ENCODE results near the gene SH3GL2.
"Not testable (repeated sequence)": the region's sequence is repeated elsewhere in the genome, so short reads cannot be mapped to it uniquely, and the experiment has no call there.

Gene SH3GL2

GRCh38 chr9:17739022-17739421, 160.2 kb downstream of the SH3GL2 start:
- no peaks in the 10 kb centered on the region for H3K4me1 ChIP-seq (ENCODE audit: control insufficient read depth, insufficient read depth, low read length)
- no peak overlapping the region for H3K27ac ChIP-seq (ENCODE audit: low read depth, low read length)
- H3K36me3 ChIP-seq (ENCODE audit: control insufficient read depth, insufficient read depth, low read length), result no peaks in the 10 kb centered on the region
- H3K4me3 ChIP-seq (ENCODE audit: low read length), result no peak overlapping the region
- H3K27me3 ChIP-seq (ENCODE audit: control insufficient read depth, insufficient read depth, low read length), result no peaks in the 10 kb centered on the region
- H3K9ac ChIP-seq (ENCODE audit: low read length), result no peak overlapping the region

DNA sequence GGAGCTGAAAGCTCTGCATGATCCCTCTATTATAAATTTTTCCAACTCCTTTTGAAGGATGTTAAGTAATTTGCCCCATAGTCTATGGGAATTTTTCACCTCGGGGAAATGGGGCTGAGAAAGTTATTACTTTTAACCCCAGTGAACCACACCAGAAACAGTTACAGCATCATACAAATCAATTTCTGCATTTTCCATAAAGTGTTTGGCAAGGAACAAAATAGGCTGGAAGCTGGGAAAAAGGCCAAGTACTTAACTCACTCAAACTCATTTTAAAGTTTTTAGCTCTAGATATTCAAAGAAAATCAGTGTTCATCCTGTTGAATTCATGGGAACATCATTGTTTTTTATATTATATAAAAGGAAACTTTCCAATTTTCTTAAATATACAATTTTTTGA, 160.9 kb downstream of the SH3GL2 start:
- Histone ChIP-seq H3K9ac (ENCODE audit: low read length) (no peak overlapping the region), H3K4me3 (ENCODE audit: low read length) (no peak overlapping the region), H3K4me1 (ENCODE audit: control insufficient read depth, insufficient read depth, low read length) (no peaks in the 10 kb centered on the region), H3K27ac (ENCODE audit: low read depth, low read length) (no peak overlapping the region), H3K27me3 (ENCODE audit: control insufficient read depth, insufficient read depth, low read length) (no peaks in the 10 kb centered on the region), H3K36me3 (ENCODE audit: control insufficient read depth, insufficient read depth, low read length) (no peaks in the 10 kb centered on the region)

DNA sequence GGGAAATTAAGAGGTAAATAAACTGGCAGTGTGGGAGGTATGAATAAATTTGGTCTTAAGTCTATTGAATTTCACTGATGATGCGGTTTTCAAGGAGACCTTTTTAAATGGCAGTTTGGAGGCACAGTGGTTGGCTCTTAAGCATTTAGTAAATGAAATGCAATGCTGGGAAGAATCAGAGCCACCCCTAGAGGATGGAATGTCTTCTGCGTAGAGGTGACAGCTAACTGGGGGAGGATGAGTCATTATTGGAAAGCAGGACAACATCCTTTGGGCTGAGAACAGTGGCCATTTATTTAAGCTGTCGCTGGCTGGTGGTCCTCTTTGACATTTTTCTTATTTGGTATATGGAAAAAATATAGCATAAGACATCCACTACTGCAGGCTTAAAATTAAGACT, 163.2 kb downstream of the SH3GL2 start:
- Histone ChIP-seq H3K27ac (ENCODE audit: low read depth, low read length) (no peak overlapping the region), H3K27me3 (ENCODE audit: control insufficient read depth, insufficient read depth, low read length) (no peaks in the 10 kb centered on the region), H3K9ac (ENCODE audit: low read length) (no peak overlapping the region), H3K36me3 (ENCODE audit: control insufficient read depth, insufficient read depth, low read length) (no peaks in the 10 kb centered on the region), H3K4me1 (ENCODE audit: control insufficient read depth, insufficient read depth, low read length) (no peaks in the 10 kb centered on the region), H3K4me3 (ENCODE audit: low read length) (no peak overlapping the region)

DNA sequence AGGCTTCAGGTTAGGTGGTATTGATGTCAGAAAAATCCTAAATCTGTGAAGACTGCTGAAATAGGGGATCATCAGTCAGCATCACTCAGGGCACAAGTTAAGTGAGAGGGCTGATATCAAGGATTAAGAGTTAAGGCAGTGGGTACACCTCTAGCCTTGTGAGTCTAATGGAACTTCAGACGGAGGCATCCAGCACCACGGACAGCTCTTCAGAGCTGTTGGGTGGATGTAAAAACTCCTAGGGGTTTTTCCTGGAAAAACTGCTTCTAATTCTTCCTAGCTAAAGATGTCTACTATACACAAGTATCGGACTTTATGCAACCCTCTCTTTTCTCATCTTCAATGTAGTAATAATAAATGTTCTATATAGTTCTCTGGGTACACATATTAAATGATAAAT, 165.9 kb downstream of the SH3GL2 start:
- Histone ChIP-seq H3K27ac (ENCODE audit: low read depth, low read length) (no peak overlapping the region), H3K36me3 (ENCODE audit: control insufficient read depth, insufficient read depth, low read length) (no peaks in the 10 kb centered on the region), H3K9ac (ENCODE audit: low read length) (no peak overlapping the region), H3K27me3 (ENCODE audit: control insufficient read depth, insufficient read depth, low read length) (no peaks in the 10 kb centered on the region), H3K4me3 (ENCODE audit: low read length) (no peak overlapping the region), H3K4me1 (ENCODE audit: control insufficient read depth, insufficient read depth, low read length) (no peaks in the 10 kb centered on the region)

GRCh38 chr9:17750269-17750668, 171.4 kb downstream of the SH3GL2 start:
- Histone ChIP-seq H3K4me1 (ENCODE audit: control insufficient read depth, insufficient read depth, low read length) (no peaks in the 10 kb centered on the region), H3K27me3 (ENCODE audit: control insufficient read depth, insufficient read depth, low read length) (no peaks in the 10 kb centered on the region), H3K4me3 (ENCODE audit: low read length) (no peak overlapping the region), H3K9ac (ENCODE audit: low read length) (no peak overlapping the region), H3K36me3 (ENCODE audit: control insufficient read depth, insufficient read depth, low read length) (no peaks in the 10 kb centered on the region), H3K27ac (ENCODE audit: low read depth, low read length) (no peak overlapping the region)

- H3K36me3 ChIP-seq (ENCODE audit: control insufficient read depth, insufficient read depth, low read length), result no peaks in the 10 kb centered on the region
- no peaks in the 10 kb centered on the region for H3K4me1 ChIP-seq (ENCODE audit: control insufficient read depth, insufficient read depth, low read length)
- no peak overlapping the region for H3K27ac ChIP-seq (ENCODE audit: low read depth, low read length)
- no peak overlapping the region for H3K4me3 ChIP-seq (ENCODE audit: low read length)
- H3K27me3 ChIP-seq (ENCODE audit: control insufficient read depth, insufficient read depth, low read length), result no peaks in the 10 kb centered on the region
- no peak overlapping the region for H3K9ac ChIP-seq (ENCODE audit: low read length)
Observed at GRCh38 chr9:17751486-17751885, 172.6 kb downstream of the SH3GL2 start.

DNA sequence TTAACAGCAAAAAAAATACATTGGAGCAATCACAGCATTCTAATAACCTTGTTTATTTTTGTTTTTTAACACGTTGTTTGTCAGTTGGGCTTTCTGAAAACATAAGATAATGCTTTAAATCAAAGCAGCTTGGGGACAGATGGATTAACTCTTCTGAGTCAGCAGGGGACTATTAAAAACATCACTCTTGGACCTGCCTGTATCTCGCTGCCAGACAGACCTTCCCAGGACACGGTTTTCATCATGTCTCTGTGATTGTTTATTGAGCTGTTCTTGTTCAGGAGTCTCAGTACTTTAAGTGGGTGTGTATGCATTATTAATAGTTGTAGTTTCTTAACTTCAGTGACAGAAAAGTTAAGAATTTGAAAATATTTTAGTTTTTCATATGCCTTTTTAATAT, 173.2 kb downstream of the SH3GL2 start:
- Histone ChIP-seq H3K36me3 (ENCODE audit: control insufficient read depth, insufficient read depth, low read length) (no peaks in the 10 kb centered on the region), H3K9ac (ENCODE audit: low read length) (no peak overlapping the region), H3K4me3 (ENCODE audit: low read length) (no peak overlapping the region), H3K4me1 (ENCODE audit: control insufficient read depth, insufficient read depth, low read length) (no peaks in the 10 kb centered on the region), H3K27ac (ENCODE audit: low read depth, low read length) (no peak overlapping the region), H3K27me3 (ENCODE audit: control insufficient read depth, insufficient read depth, low read length) (no peaks in the 10 kb centered on the region)

- no peak overlapping the region for H3K9ac ChIP-seq (ENCODE audit: low read length)
- H3K4me1 ChIP-seq (ENCODE audit: control insufficient read depth, insufficient read depth, low read length), result no peaks in the 10 kb centered on the region
- H3K27ac ChIP-seq (ENCODE audit: low read depth, low read length), result no peak overlapping the region
- no peaks in the 10 kb centered on the region for H3K36me3 ChIP-seq (ENCODE audit: control insufficient read depth, insufficient read depth, low read length)
- H3K4me3 ChIP-seq (ENCODE audit: low read length), result no peak overlapping the region
- no peaks in the 10 kb centered on the region for H3K27me3 ChIP-seq (ENCODE audit: control insufficient read depth, insufficient read depth, low read length)
Observed at GRCh38 chr9:17757816-17758215, 178.9 kb downstream of the SH3GL2 start.

DNA sequence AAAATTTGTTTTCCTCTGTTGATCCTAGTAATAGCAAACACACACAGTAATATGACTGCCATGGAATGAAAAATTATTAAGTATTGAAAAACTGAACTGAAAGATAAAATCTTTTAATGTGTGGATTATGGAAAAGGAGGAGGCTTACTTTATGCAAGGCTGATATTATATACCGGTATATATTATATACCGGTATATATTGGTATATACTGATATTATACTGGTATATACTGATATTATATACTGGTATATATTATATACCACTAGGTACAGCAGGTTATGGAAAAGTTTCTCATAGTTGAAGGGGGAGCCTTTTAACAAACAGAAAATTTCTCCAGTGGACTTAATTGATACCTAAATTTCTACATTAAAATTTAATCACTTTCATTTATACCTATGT, 181.4 kb downstream of the SH3GL2 start:
- Histone ChIP-seq H3K4me3 (ENCODE audit: low read length) (no peak overlapping the region), H3K27ac (ENCODE audit: low read depth, low read length) (no peak overlapping the region), H3K4me1 (ENCODE audit: control insufficient read depth, insufficient read depth, low read length) (no peaks in the 10 kb centered on the region), H3K9ac (ENCODE audit: low read length) (no peak overlapping the region), H3K27me3 (ENCODE audit: control insufficient read depth, insufficient read depth, low read length) (no peaks in the 10 kb centered on the region), H3K36me3 (ENCODE audit: control insufficient read depth, insufficient read depth, low read length) (no peaks in the 10 kb centered on the region)

GRCh38 chr9:17761984-17762676, 183.3 kb downstream of the SH3GL2 start:
- no peaks in the 10 kb centered on the region for H3K27me3 ChIP-seq (ENCODE audit: control insufficient read depth, insufficient read depth, low read length)
- no peaks in the 10 kb centered on the region for H3K36me3 ChIP-seq (ENCODE audit: control insufficient read depth, insufficient read depth, low read length)
- no peaks in the 10 kb centered on the region for H3K4me1 ChIP-seq (ENCODE audit: control insufficient read depth, insufficient read depth, low read length)
- H3K27ac ChIP-seq (ENCODE audit: low read depth, low read length), result no peak overlapping the region
- H3K4me3 ChIP-seq (ENCODE audit: low read length), result no peak overlapping the region
- no peak overlapping the region for H3K9ac ChIP-seq (ENCODE audit: low read length)

DNA sequence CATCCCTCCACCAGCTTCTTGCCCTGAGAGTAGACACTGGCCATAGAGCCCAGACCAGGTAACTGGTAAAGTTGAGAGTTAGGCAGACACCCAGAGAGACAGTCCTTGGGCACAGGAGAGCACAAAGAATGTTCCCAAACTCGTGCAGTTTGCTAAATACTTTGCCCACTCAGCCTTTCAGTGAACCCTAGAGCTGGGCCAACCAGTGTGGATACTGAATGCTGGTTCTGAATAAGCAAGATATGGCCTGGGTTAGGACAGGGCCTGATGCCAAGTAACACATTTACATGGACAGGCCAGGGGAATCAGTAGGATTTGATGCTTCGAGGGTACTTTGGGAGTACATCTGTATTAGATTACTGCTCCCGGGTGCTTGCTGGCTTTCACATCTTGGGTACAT, 185.4 kb downstream of the SH3GL2 start:
- H3K9ac ChIP-seq (ENCODE audit: low read length), result no peak overlapping the region
- H3K36me3 ChIP-seq (ENCODE audit: control insufficient read depth, insufficient read depth, low read length), result no peaks in the 10 kb centered on the region
- no peaks in the 10 kb centered on the region for H3K4me1 ChIP-seq (ENCODE audit: control insufficient read depth, insufficient read depth, low read length)
- H3K27me3 ChIP-seq (ENCODE audit: control insufficient read depth, insufficient read depth, low read length), result no peaks in the 10 kb centered on the region
- H3K4me3 ChIP-seq (ENCODE audit: low read length), result no peak overlapping the region
- H3K27ac ChIP-seq (ENCODE audit: low read depth, low read length), result no peak overlapping the region

GRCh38 chr9:17765131-17765530, 186.3 kb downstream of the SH3GL2 start:
- H3K27me3 ChIP-seq (ENCODE audit: control insufficient read depth, insufficient read depth, low read length); H3K9ac ChIP-seq (ENCODE audit: low read length); H3K4me1 ChIP-seq (ENCODE audit: control insufficient read depth, insufficient read depth, low read length); H3K4me3 ChIP-seq (ENCODE audit: low read length); H3K27ac ChIP-seq (ENCODE audit: low read depth, low read length); H3K36me3 ChIP-seq (ENCODE audit: control insufficient read depth, insufficient read depth, low read length): not testable (repeated sequence)

DNA sequence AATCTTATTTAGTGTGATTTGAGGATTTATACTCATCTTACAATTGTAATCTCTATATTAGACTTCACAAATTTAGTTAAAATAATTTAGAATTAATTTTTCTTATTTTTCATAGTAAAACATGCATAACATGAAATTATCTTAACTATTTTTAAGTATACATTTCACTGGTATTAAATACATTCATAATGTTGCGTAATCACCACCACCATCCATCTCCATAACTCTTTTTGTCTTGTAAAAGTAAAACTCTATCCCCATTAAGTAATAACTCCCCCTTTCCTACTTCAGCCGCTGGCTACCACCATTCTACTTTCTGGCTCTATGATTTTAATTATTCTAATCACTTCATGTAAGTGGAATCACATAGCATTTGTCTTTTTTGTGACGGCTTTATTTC, 193.4 kb downstream of the SH3GL2 start:
- Histone ChIP-seq H3K36me3 (ENCODE audit: control insufficient read depth, insufficient read depth, low read length) (no peaks in the 10 kb centered on the region), H3K27me3 (ENCODE audit: control insufficient read depth, insufficient read depth, low read length) (no peaks in the 10 kb centered on the region), H3K4me3 (ENCODE audit: low read length) (no peak overlapping the region), H3K27ac (ENCODE audit: low read depth, low read length) (no peak overlapping the region), H3K9ac (ENCODE audit: low read length) (no peak overlapping the region), H3K4me1 (ENCODE audit: control insufficient read depth, insufficient read depth, low read length) (no peaks in the 10 kb centered on the region)
